Measurements from ENCODE around the gene TCP10L.

TCP10L gene

DNA sequence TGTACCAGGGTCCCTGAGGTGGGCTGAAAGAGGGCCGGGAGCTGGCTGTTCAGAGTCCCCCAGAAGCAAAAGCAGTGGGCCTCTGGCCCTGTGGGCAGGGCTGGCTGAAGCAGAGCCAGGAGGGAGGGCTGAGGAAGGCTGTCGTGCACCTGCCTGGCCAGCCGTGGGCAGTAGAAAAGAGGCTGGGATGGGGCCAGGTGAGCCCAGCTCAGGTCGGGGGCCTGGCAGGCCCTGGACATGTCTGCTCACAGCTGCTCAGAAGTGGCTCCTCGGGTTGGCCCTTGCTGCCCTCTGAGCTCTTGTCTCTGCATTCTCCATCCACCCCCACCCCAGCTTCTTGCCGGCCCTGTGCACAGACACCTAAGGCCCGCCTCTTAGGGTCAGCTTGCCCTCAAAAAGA, 60.0 kb downstream of the TCP10L start:
- no peak overlapping the region for H3K4me3 ChIP-seq (ENCODE audit: low read depth, low read length)
- TF ChIP-seq, protein P1, sequence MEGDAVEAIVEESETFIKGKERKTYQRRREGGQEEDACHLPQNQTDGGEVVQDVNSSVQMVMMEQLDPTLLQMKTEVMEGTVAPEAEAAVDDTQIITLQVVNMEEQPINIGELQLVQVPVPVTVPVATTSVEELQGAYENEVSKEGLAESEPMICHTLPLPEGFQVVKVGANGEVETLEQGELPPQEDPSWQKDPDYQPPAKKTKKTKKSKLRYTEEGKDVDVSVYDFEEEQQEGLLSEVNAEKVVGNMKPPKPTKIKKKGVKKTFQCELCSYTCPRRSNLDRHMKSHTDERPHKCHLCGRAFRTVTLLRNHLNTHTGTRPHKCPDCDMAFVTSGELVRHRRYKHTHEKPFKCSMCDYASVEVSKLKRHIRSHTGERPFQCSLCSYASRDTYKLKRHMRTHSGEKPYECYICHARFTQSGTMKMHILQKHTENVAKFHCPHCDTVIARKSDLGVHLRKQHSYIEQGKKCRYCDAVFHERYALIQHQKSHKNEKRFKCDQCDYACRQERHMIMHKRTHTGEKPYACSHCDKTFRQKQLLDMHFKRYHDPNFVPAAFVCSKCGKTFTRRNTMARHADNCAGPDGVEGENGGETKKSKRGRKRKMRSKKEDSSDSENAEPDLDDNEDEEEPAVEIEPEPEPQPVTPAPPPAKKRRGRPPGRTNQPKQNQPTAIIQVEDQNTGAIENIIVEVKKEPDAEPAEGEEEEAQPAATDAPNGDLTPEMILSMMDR (IDR thresholded peaks at IDR 0.05; ENCODE audit: control insufficient read depth, extremely low read depth, insufficient read depth), result no peak
- DNase-seq (ENCODE audit: low read depth), result no peak

- TF ChIP-seq, protein P1 (IDR thresholded peaks at IDR 0.05; ENCODE audit: control insufficient read depth, extremely low read depth, insufficient read depth), result no peak
- DNase-seq (ENCODE audit: low read depth), result no peak
- H3K4me3 ChIP-seq (ENCODE audit: low read depth, low read length), result no peak overlapping the region
Observed at GRCh38 chr21:32523988-32524719, 61.2 kb downstream of the TCP10L start.
